GM13976 (cell line): ENCODE measurements around the gene PRPH2.

Experiments used
- DNase-seq: peaks from one replicate; pipeline ENCODE4 v3.0.0; 2012; ENCODE audit warnings: low spot score
- CTCF ChIP-seq: IDR thresholded peaks from 2 replicates; pipeline ENCODE4 v1.5.1; 2012; ENCODE audit warnings: borderline replicate concordance, mild to moderate bottlenecking; ENCODE audit not compliant: insufficient read depth; ENCODE audit errors: extremely low read depth, missing control alignments, control extremely low read depth
- in situ Hi-C: fragments of 300-500 bp; cut with MboI; formaldehyde crosslinking; loops from one replicate; pipeline ENCODE4 v1.12.0; 2022; ENCODE audit warnings: low sequenced_read_pairs, mixed read lengths, inconsistent platforms; ENCODE audit not compliant: unreplicated experiment

The PRPH2 gene

DNA sequence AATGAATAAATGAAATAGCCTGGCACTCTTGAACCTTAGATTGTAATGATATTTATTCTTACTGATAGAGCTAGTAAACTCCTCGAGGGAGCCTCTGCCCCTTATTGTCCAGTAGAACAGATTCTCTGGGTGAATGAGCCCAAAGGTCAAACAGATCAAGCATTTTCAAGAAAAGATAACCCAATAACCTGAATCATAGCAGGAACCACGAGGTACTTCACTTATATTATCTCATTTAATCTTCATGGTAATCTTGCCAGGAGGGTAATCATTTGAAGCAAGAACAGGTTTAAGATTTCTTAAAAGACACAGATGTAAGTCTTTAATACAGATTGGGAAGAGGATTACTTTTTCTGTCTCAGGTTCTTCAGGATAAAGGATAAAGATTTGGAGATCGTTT lies 40.6 kb upstream of the PRPH2 start:
- TF ChIP-seq CTCF: no peak
- in situ Hi-C loops: no loop called here
- DNase-seq: no peak

DNA sequence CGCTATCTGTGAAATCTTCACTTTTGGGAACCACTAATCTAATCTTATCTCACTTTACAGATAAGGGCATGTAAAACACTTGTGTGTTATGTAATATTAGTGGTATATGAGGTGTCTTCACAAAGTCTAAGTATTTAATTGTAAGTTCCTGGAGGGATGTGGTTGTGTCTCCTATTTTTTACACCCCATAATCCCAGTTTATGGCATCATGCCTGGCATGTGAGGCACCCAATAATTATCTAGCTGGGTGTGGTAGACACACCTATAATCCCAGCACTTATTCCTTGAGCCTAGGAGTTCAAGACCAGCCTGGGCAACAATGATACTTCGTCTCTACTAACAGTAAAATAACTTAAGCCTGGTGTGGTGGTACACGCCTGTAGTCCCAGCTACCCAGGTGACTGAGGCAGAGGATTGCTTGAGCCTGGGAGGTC lies 40.0 kb upstream of the PRPH2 start:
- DNase-seq: no peak
- in situ Hi-C loops: no loop called here
- TF ChIP-seq CTCF: no peak

- no peak for TF ChIP-seq CTCF
- DNase-seq: no peak
- in situ Hi-C loops: no loop called here
Observed at GRCh38 chr6:42761287-42762067, 39.1 kb upstream of the PRPH2 start.

- no peak for DNase-seq
- in situ Hi-C loops: no loop called here
- no peak for TF ChIP-seq CTCF
Observed at GRCh38 chr6:42758756-42759430, 36.5 kb upstream of the PRPH2 start.

GRCh38 chr6:42756722-42757121 lies 34.3 kb upstream of the PRPH2 start:
- no peak for TF ChIP-seq CTCF
- no peak for DNase-seq
- in situ Hi-C loops: no loop called here

- in situ Hi-C loops: no loop called here
- DNase-seq: no peak
- TF ChIP-seq CTCF: no peak
Observed at GRCh38 chr6:42754759-42755158, 32.4 kb upstream of the PRPH2 start.
